DND-41 (cell line): ENCODE data around the gene COL13A1.

Experiments
- CTCF ChIP-seq: IDR thresholded peaks from 2 replicates; pipeline ENCODE4 v1.5.1; 2012; ENCODE audit warnings: borderline replicate concordance, low read length, moderate library complexity, mild to moderate bottlenecking; ENCODE audit not compliant: poor library complexity, severe bottlenecking; ENCODE audit errors: extremely low read depth
- EZH2 ChIP-seq: IDR thresholded peaks from 3 replicates; pipeline ENCODE4 v1.6.1; 2012; ENCODE audit warnings: borderline replicate concordance, low read depth, mild to moderate bottlenecking, moderate library complexity, low read length, inconsistent platforms; ENCODE audit not compliant: severe bottlenecking

- TF ChIP-seq CTCF = peak; percentile 14
- no peak for TF ChIP-seq EZH2
These were observed 81.8 kb downstream of the COL13A1 start for GRCh38 chr10:69883310-69884023.
